ENCODE measurements around the gene SURF6. TPM values are rescaled to one million over a fixed set of nuclear protein-coding genes. Genes with fewer than 3 reads are reported as not detected.

SURF6 gene
- total RNA-seq, 2 donors from 2014 or later: 8.2 to 13.6 TPM

DNA sequence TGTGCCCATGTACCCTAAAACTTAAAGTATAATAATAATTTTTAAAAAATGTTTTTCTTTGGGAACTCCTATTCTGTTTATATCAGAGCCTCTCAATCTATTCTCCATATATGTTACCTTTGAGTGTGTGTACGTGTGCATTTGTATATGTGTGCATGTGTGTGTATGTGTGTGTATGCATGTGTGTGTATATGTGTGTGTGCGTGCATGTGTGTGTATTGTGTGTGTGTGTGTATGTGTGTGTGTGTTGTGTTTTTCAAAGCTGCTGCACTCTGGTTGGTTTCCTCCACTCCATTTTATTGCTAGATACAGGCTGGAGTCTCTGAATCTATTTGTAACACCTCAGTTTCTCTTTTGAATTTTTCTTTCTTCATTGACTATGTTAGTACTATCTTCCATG lies 20.0 kb downstream of the SURF6 start:
- TF ChIP-seq, protein P1, sequence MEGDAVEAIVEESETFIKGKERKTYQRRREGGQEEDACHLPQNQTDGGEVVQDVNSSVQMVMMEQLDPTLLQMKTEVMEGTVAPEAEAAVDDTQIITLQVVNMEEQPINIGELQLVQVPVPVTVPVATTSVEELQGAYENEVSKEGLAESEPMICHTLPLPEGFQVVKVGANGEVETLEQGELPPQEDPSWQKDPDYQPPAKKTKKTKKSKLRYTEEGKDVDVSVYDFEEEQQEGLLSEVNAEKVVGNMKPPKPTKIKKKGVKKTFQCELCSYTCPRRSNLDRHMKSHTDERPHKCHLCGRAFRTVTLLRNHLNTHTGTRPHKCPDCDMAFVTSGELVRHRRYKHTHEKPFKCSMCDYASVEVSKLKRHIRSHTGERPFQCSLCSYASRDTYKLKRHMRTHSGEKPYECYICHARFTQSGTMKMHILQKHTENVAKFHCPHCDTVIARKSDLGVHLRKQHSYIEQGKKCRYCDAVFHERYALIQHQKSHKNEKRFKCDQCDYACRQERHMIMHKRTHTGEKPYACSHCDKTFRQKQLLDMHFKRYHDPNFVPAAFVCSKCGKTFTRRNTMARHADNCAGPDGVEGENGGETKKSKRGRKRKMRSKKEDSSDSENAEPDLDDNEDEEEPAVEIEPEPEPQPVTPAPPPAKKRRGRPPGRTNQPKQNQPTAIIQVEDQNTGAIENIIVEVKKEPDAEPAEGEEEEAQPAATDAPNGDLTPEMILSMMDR (IDR thresholded peaks at IDR 0.05): no peak
- Histone ChIP-seq H3K4me3 (no peak overlapping the region), H3K4me1 (no peaks in the 10 kb centered on the region), H3K27ac (no peak overlapping the region), H3K36me3 (no peaks in the 10 kb centered on the region), H3K9me3 (no peaks in the 10 kb centered on the region), H3K27me3 (no peaks in the 10 kb centered on the region)
- no peak for DNase-seq (ENCODE audit: low spot score)

GRCh38 chr9:133309608-133310007 lies 26.4 kb downstream of the SURF6 start:
- TF ChIP-seq, protein P1 (IDR thresholded peaks at IDR 0.05): no peak
- Histone ChIP-seq H3K9me3 (no peaks in the 10 kb centered on the region), H3K36me3 (no peaks in the 10 kb centered on the region), H3K27me3 (no peaks in the 10 kb centered on the region), H3K4me1 (no peaks in the 10 kb centered on the region), H3K27ac (no peak overlapping the region), H3K4me3 (no peak overlapping the region)
- no peak for DNase-seq (ENCODE audit: low spot score)

DNA sequence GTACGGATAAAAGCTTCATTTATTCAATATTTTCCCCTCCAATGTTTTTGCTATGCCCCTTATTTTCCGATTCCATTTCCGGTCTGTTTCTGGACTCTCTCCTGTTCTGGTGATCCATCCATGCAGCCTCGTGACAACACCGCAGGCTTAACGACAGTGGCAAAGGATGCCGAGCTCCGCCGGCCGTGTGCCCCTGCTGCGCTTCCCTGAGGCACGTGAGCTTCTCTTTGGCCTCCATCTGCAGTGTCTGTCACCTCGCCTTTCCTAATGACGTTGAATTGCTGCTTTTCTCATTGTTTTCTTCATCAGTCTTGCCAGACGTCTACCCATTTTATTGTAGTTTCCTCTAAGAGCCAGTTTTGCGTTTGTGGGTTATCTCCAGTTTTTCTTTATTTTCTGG lies 28.7 kb downstream of the SURF6 start:
- H3K27me3 ChIP-seq: no peaks in the 10 kb centered on the region
- DNase-seq (ENCODE audit: low spot score): no peak
- H3K36me3 ChIP-seq: no peaks in the 10 kb centered on the region
- TF ChIP-seq, protein P1 (IDR thresholded peaks at IDR 0.05): no peak
- H3K4me1 ChIP-seq: no peaks in the 10 kb centered on the region
- H3K27ac ChIP-seq: no peak overlapping the region
- H3K4me3 ChIP-seq: no peak overlapping the region
- no peaks in the 10 kb centered on the region for H3K9me3 ChIP-seq

GRCh38 chr9:133306242-133307204 lies 29.5 kb downstream of the SURF6 start:
- H3K4me3 ChIP-seq: no peak overlapping the region
- H3K9me3 ChIP-seq: no peaks in the 10 kb centered on the region
- TF ChIP-seq, protein P1 (IDR thresholded peaks at IDR 0.05): no peak
- H3K4me1 ChIP-seq: no peaks in the 10 kb centered on the region
- DNase-seq (ENCODE audit: low spot score): no peak
- no peaks in the 10 kb centered on the region for H3K36me3 ChIP-seq
- no peaks in the 10 kb centered on the region for H3K27me3 ChIP-seq
- no peak overlapping the region for H3K27ac ChIP-seq

DNA sequence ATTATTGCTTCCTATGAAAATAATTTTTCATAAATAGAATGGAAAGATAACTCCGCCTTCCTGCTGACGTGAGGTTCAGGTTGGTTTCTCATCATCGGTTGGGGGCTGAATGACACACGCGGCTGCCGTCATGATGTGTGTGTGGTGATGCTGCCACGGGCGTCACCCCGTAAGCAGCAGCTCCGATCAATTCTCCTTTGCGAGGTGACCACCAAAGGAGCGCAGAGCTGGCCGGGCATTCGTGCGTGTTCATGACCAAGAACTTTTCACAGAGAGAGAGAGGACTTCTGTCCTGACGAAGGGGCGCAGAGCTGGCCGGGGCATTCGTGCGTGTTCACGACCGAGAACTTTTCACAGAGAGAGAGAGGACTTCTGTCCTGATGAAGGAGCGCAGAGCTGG lies 30.3 kb downstream of the SURF6 start:
- Histone ChIP-seq H3K4me3 (no peak overlapping the region), H3K9me3 (no peaks in the 10 kb centered on the region), H3K27me3 (no peaks in the 10 kb centered on the region), H3K36me3 (no peaks in the 10 kb centered on the region), H3K4me1 (no peaks in the 10 kb centered on the region), H3K27ac (no peak overlapping the region)
- DNase-seq (ENCODE audit: low spot score): no peak
- TF ChIP-seq, protein P1 (IDR thresholded peaks at IDR 0.05): no peak

All from right atrium auricular region (tissue), 2 donors.